Calu3 (cell line): ENCODE results near the gene BIRC2. TPM values are rescaled to one million over a fixed set of nuclear protein-coding genes. Genes with fewer than 3 reads are reported as not detected.
A peak's percentile ranks its signal among the peaks of the same experiment; 100 is the strongest.

Experiments
- BruUV-seq: library from RNA; stranded (reverse); fragments of 400-500 nt; replicated peaks from 2 replicates; lab custom pipeline; 2021; lab: Mats Ljungman, UMichigan
- CTCF ChIA-PET: fragments of 300-600 bp; sonication (Branson Sonifier 250); formaldehyde crosslinking; loops from one replicate; lab custom pipeline; 2022; ENCODE audit warnings: antibody characterized with exemption; lab: Charles Lee
- DNase-seq: peaks from one replicate; pipeline ENCODE4 v3.0.0; 2022
- H3K27ac Mint-ChIP-seq: one replicate; pipeline ENCODE4 v1.8.0; 2022; ENCODE audit warnings: mixed read lengths; ENCODE audit not compliant: unreplicated experiment
- H3K27me3 Mint-ChIP-seq: one replicate; pipeline ENCODE4 v1.8.0; 2022; ENCODE audit warnings: mixed read lengths; ENCODE audit not compliant: unreplicated experiment
- H3K36me3 Mint-ChIP-seq: one replicate; pipeline ENCODE4 v1.8.0; 2022; ENCODE audit warnings: mild to moderate bottlenecking, moderate library complexity, mixed read lengths; ENCODE audit not compliant: insufficient read depth, unreplicated experiment
- H3K4me1 Mint-ChIP-seq: one replicate; pipeline ENCODE4 v1.8.0; 2022; ENCODE audit warnings: mild to moderate bottlenecking, low read depth, mixed read lengths; ENCODE audit not compliant: unreplicated experiment
- H3K4me3 Mint-ChIP-seq: one replicate; pipeline ENCODE4 v1.8.0; 2022; ENCODE audit warnings: mild to moderate bottlenecking, low read depth, moderate library complexity, mixed read lengths; ENCODE audit not compliant: unreplicated experiment
- H3K9me3 Mint-ChIP-seq: one replicate; pipeline ENCODE4 v1.8.0; 2022; ENCODE audit warnings: low read depth, mixed read lengths; ENCODE audit not compliant: unreplicated experiment
- CTCF ChIP-seq: fragments of 200-600 bp; IDR thresholded peaks from one replicate; pipeline ENCODE4 v1.8.0; 2022; ENCODE audit warnings: antibody characterized with exemption; ENCODE audit not compliant: unreplicated experiment
- intact Hi-C: fragments of 100-400 bp; cut with micrococcal nuclease; formaldehyde crosslinking; loops from one replicate; pipeline ENCODE4 v1.10.0; 2022; ENCODE audit not compliant: unreplicated experiment
- total RNA-seq: library from RNA; stranded (reverse); gene quantifications from 2 replicates; pipeline ENCODE4 v1.2.3, GENCODE V29; 2022

BIRC2 gene
- total RNA-seq, 1 experiment from 2014 or later, result 32.6 TPM

- no peak for TF ChIP-seq CTCF
- Mint-ChIP-seq H3K27me3 (no peaks in the 10 kb centered on the region), H3K9me3 (no peaks in the 10 kb centered on the region), H3K27ac (peak overlapping the region; percentile 96), H3K36me3 (peaks cover 54% of the 10 kb centered on the region), H3K4me1 (peaks cover 41% of the 10 kb centered on the region), H3K4me3 (peak overlapping the region; percentile 74)
- BruUV-seq, result TSS peak; percentile 89
- CTCF ChIA-PET, result interaction anchor here (1.0 kb wide), 1 partner anchor 11 kb away, joined by 4 read pairs; no protein-coding TSS in a partner anchor
- intact Hi-C loops, result no loop called here
- DNase-seq, result no peak
Observed at GRCh38 chr11:102316346-102316904, 30.6 kb upstream of the BIRC2 start.

GRCh38 chr11:102317099-102317767, 29.8 kb upstream of the BIRC2 start, which contains the start of gene BIRC3:
BIRC3 (plus strand) TSS chr11:102317484; CDS start chr11:102324510, 7,026 bp downstream.
- peak within 1 kb of the TSS; percentile 74 for H3K4me3 Mint-ChIP-seq

DNA sequence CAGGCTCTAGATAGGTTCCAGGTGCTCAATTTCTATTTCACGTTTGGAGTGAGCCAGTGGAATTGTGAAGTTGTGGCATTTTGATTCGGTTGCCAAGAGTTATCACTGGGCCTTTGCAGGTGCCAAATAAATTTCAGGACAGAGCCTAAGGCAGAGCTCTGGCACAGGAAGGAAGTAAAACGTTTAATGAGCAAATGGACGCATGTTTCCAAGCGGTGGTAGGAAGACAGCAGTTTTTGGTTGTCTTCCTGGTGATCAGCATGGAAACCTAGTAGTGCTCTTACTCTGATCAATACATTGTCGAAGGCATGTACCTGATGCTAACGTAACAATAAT, 29.3 kb upstream of the BIRC2 start:
- CTCF ChIA-PET, result interaction anchor here (1.1 to 1.4 kb wide), 2 partner anchors 8 to 24 kb away, joined by 3 to 11 read pairs; no protein-coding TSS in a partner anchor
- peak overlapping the region; percentile 74 for H3K4me3 Mint-ChIP-seq
- H3K27me3 Mint-ChIP-seq, result no peaks in the 10 kb centered on the region
- no peak for DNase-seq
- peak overlapping the region; percentile 96 for H3K27ac Mint-ChIP-seq
- no peaks in the 10 kb centered on the region for H3K9me3 Mint-ChIP-seq
- TSS peak; percentile 64 for BruUV-seq
- peaks cover 49% of the 10 kb centered on the region for H3K4me1 Mint-ChIP-seq
- H3K36me3 Mint-ChIP-seq, result peaks cover 64% of the 10 kb centered on the region
- intact Hi-C loops, result loop anchor here (1.0 kb wide), 2 partner anchors 23 to 29 kb away; no protein-coding TSS in a partner anchor
- TF ChIP-seq CTCF, result no peak

More at GRCh38 chr11:102317099-102317767, 29.8 kb upstream of the BIRC2 start, which contains the start of gene BIRC3:
- CTCF ChIA-PET, result no interaction called here
- BruUV-seq, result no TSS peak
- intact Hi-C loops, result no loop called here
- DNase-seq, result peak; percentile 90
- H3K27ac Mint-ChIP-seq, result peak within 1 kb of the TSS; percentile 96
- no peaks in the 10 kb centered on the region for H3K9me3 Mint-ChIP-seq
- H3K4me1 Mint-ChIP-seq, result peaks cover 47% of the 10 kb centered on the region
- peaks cover 59% of the 10 kb centered on the region for H3K36me3 Mint-ChIP-seq
- H3K27me3 Mint-ChIP-seq, result no peaks in the 10 kb centered on the region
- TF ChIP-seq CTCF, result no peak

DNA sequence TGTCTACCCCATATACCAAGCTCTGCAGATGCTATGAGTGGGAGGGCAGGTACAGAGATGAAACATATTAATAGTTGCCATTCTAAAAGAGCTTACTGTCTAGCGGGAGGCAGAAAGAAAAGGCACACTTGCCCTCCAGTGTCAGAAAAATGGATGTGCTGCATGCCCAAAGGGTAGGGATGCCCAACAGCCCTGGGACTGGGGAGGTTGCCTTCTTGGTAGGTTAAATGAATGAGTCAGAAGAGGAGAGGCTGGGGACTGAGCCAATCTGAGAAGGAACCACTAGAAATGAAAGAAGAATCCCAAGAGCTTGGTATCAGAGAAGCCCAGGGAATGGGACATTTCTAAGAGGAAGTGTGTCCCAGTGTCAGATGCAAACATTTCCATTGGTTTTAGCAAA, 28.5 kb upstream of the BIRC2 start:
- no peaks in the 10 kb centered on the region for H3K9me3 Mint-ChIP-seq
- peaks cover 59% of the 10 kb centered on the region for H3K36me3 Mint-ChIP-seq
- intact Hi-C loops, result loop anchor here (1.0 kb wide), 2 partner anchors 24 to 30 kb away; no protein-coding TSS in a partner anchor
- H3K4me1 Mint-ChIP-seq, result peaks cover 44% of the 10 kb centered on the region
- CTCF ChIA-PET, result interaction anchor here (0.8 to 1.4 kb wide), 4 partner anchors 9 to 30 kb away, joined by 3 to 11 read pairs (median 3); no protein-coding TSS in a partner anchor
- TF ChIP-seq CTCF, result no peak
- no peaks in the 10 kb centered on the region for H3K27me3 Mint-ChIP-seq
- peak overlapping the region; percentile 74 for H3K4me3 Mint-ChIP-seq
- peak; percentile 43 for DNase-seq
- no TSS peak for BruUV-seq
- H3K27ac Mint-ChIP-seq, result peak overlapping the region; percentile 96
